Caco-2 (cell line): Measurements from ENCODE around the gene GRM1. TPM values are rescaled to one million over a fixed set of nuclear protein-coding genes. Genes with fewer than 3 reads are reported as not detected.
A peak's percentile ranks its signal among the peaks of the same experiment; 100 is the strongest.

Experiments
- BruUV-seq: library from RNA; stranded (reverse); fragments of 400-500 nt; replicated peaks from 2 replicates; lab custom pipeline; 2021; lab: Mats Ljungman, UMichigan
- CTCF ChIA-PET: fragments of 300-600 bp; sonication (Branson Sonifier 250); formaldehyde crosslinking; loops from one replicate; lab custom pipeline; 2022; ENCODE audit warnings: antibody characterized with exemption; lab: Charles Lee
- POLR2A ChIA-PET: fragments of 300-600 bp; sonication (Branson Sonifier 250); formaldehyde crosslinking; loops from one replicate; lab custom pipeline; 2022; ENCODE audit warnings: antibody characterized with exemption; lab: Charles Lee
- DNase-seq, 2 experiments: peaks; one replicate each; pipeline versions ENCODE4 v3.0.0 to v3.0.0-alpha.2; 2020 to 2022
- H3K27me3 ChIP-seq: replicated peaks from 2 replicates; pipeline ENCODE4 v1.6.0; 2011; ENCODE audit warnings: low read length; ENCODE audit not compliant: control insufficient read depth, insufficient read depth
- H3K36me3 ChIP-seq: 2 replicates; pipeline ENCODE4 v1.5.1; 2011; ENCODE audit warnings: low read length; ENCODE audit not compliant: control insufficient read depth, insufficient read depth
- H3K4me1 ChIP-seq: fragments of 250-450 bp; sonication (Bioruptor Pico); 2 replicates; pipeline ENCODE4 v1.5.1; 2020; ENCODE audit warnings: mild to moderate bottlenecking
- H3K4me3 ChIP-seq: 2 replicates; pipeline ENCODE4 v1.5.1; 2011; ENCODE audit warnings: low read depth, mild to moderate bottlenecking, control low read depth, low read length
- H3K9me3 ChIP-seq: fragments of 250-450 bp; sonication (Bioruptor Pico); 2 replicates; pipeline ENCODE4 v1.5.1; 2020; ENCODE audit warnings: mild to moderate bottlenecking, moderate library complexity
- H3K27ac Mint-ChIP-seq: one replicate; pipeline ENCODE4 v1.8.0; 2022; ENCODE audit warnings: mixed read lengths; ENCODE audit not compliant: unreplicated experiment
- H3K27me3 Mint-ChIP-seq: one replicate; pipeline ENCODE4 v1.8.0; 2022; ENCODE audit warnings: mixed read lengths; ENCODE audit not compliant: insufficient read depth, unreplicated experiment
- H3K36me3 Mint-ChIP-seq: one replicate; pipeline ENCODE4 v1.8.0; 2022; ENCODE audit warnings: mild to moderate bottlenecking, mixed read lengths; ENCODE audit not compliant: insufficient read depth, unreplicated experiment
- H3K4me1 Mint-ChIP-seq: one replicate; pipeline ENCODE4 v1.8.0; 2022; ENCODE audit warnings: low read depth, mixed read lengths; ENCODE audit not compliant: unreplicated experiment
- H3K4me3 Mint-ChIP-seq: one replicate; pipeline ENCODE4 v1.8.0; 2022; ENCODE audit warnings: mild to moderate bottlenecking, moderate library complexity, mixed read lengths; ENCODE audit not compliant: unreplicated experiment
- H3K9me3 Mint-ChIP-seq: one replicate; pipeline ENCODE4 v1.8.0; 2022; ENCODE audit warnings: mixed read lengths; ENCODE audit not compliant: unreplicated experiment
- CTCF ChIP-seq, 2 experiments: fragments of 200-600 bp in 1 of 2; IDR thresholded peaks; 1 replicate in 1 of 2; 2 replicates in 1 of 2; pipeline versions ENCODE4 v1.5.1 to v1.8.0; 2011 to 2022; ENCODE audit warnings: antibody characterized with exemption in 1 of 2, control low read depth in 1 of 2, inconsistent platforms in 1 of 2, low read depth in 1 of 2, low read length in 1 of 2, mild to moderate bottlenecking in 1 of 2, moderate library complexity in 1 of 2; ENCODE audit not compliant: insufficient read depth in 1 of 2, severe bottlenecking in 1 of 2, unreplicated experiment in 1 of 2
- intact Hi-C: fragments of 100-400 bp; cut with micrococcal nuclease; formaldehyde crosslinking; loops from one replicate; pipeline ENCODE4 v1.10.0; 2022; ENCODE audit not compliant: unreplicated experiment
- total RNA-seq: library from RNA; stranded (reverse); gene quantifications from 2 replicates; pipeline ENCODE4 v1.2.3, GENCODE V29; 2022

Gene GRM1
- total RNA-seq, 1 experiment from 2014 or later = not detected

DNA sequence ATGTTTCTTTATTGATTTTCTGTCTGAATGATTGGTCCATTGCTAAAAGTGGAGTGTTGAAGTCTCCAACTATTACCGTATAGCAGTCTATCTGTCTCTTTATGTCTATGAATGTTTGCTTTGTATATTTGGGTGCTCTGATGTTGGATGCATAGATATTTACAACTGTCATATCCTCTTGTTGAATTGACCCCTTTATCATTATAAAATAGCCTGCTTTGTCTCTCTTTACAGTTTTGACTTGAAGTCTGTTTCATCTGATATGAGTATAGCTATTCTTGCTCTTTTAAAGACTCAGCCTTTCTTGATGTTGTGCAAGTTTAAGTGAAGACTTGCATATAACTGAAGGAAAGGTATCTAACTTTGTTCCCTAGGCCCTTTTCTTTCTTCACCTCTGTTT, 341.0 kb downstream of the GRM1 start:
- H3K9me3 ChIP-seq = no peaks in the 10 kb centered on the region
- no TSS peak for BruUV-seq
- Mint-ChIP-seq H3K27ac (no peak overlapping the region), H3K36me3 (no peaks in the 10 kb centered on the region), H3K4me1 (no peaks in the 10 kb centered on the region), H3K27me3 (peaks cover 3% of the 10 kb centered on the region), H3K4me3 (no peak overlapping the region), H3K9me3 (peaks cover 11% of the 10 kb centered on the region)
- DNase-seq = no peak
- ChIA-PET POLR2A (no interaction called here), CTCF (no interaction called here)
- H3K36me3 ChIP-seq = no peaks in the 10 kb centered on the region
- TF ChIP-seq CTCF (IDR thresholded peaks at IDR 0.05; ENCODE audit: insufficient read depth in 1 of 2, low read depth in 1 of 2, low read length in 1 of 2, severe bottlenecking in 1 of 2, unreplicated experiment in 1 of 2) = no peak
- intact Hi-C loops = no loop called here
- H3K4me3 ChIP-seq = no peak overlapping the region
- no peaks in the 10 kb centered on the region for H3K27me3 ChIP-seq
- no peaks in the 10 kb centered on the region for H3K4me1 ChIP-seq

- DNase-seq = no peak
- BruUV-seq = no TSS peak
- H3K4me3 ChIP-seq = no peak overlapping the region
- POLR2A ChIA-PET = no interaction called here
- Mint-ChIP-seq H3K36me3 (no peaks in the 10 kb centered on the region), H3K4me3 (no peak overlapping the region), H3K4me1 (no peaks in the 10 kb centered on the region), H3K27ac (no peak overlapping the region), H3K9me3 (peaks cover 10% of the 10 kb centered on the region), H3K27me3 (peaks cover 3% of the 10 kb centered on the region)
- TF ChIP-seq CTCF (IDR thresholded peaks at IDR 0.05; ENCODE audit: insufficient read depth in 1 of 2, low read depth in 1 of 2, low read length in 1 of 2, severe bottlenecking in 1 of 2, unreplicated experiment in 1 of 2) = peak; percentile 21 to 22
- no peaks in the 10 kb centered on the region for H3K9me3 ChIP-seq
- CTCF ChIA-PET = no interaction called here
- H3K27me3 ChIP-seq = no peaks in the 10 kb centered on the region
- no peaks in the 10 kb centered on the region for H3K36me3 ChIP-seq
- H3K4me1 ChIP-seq = no peaks in the 10 kb centered on the region
- intact Hi-C loops = loop anchor here (1.0 kb wide), 1 partner anchor 340 kb away; no protein-coding TSS in a partner anchor
These were observed 352.6 kb downstream of the GRM1 start for GRCh38 chr6:146381486-146381885.

DNA sequence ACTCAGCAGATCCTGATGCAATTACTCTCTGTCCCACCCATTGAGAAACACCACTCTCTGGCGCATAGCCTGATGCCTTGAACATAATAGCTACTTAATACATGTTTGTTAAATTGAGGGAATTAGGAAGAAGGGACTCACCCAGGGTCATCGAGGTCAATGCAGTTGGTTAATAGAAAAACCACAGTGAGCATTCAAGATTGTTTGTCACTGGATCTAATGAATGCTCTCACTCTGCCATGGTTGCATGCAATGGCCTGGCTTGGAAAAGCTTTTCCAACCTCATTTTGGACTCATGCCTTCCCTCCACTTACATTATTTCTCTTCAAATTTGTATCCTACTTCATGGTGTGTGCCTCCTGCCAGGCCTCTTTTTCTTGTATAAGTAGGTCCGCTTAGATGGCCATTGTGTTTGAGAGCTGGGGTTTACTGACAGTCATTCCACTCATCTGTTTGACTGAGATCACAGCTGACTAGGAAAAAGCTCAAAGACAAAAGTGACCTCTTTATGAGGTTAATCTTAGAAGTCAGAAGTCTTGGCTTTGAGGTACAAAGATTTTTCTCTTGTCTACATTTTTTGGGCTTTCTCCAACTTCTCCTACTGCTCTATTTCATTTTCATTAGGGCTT, 360.0 kb downstream of the GRM1 start:
- H3K4me3 ChIP-seq = no peak overlapping the region
- intact Hi-C loops = no loop called here
- H3K27me3 ChIP-seq = no peaks in the 10 kb centered on the region
- H3K9me3 ChIP-seq = no peaks in the 10 kb centered on the region
- Mint-ChIP-seq H3K27ac (no peak overlapping the region), H3K27me3 (peaks cover 4% of the 10 kb centered on the region), H3K36me3 (no peaks in the 10 kb centered on the region), H3K4me3 (no peak overlapping the region), H3K9me3 (no peaks in the 10 kb centered on the region), H3K4me1 (no peaks in the 10 kb centered on the region)
- POLR2A ChIA-PET = no interaction called here
- BruUV-seq = no TSS peak
- DNase-seq = no peak
- H3K36me3 ChIP-seq = no peaks in the 10 kb centered on the region
- CTCF ChIA-PET = no interaction called here
- H3K4me1 ChIP-seq = no peaks in the 10 kb centered on the region
- no peak for TF ChIP-seq CTCF (IDR thresholded peaks at IDR 0.05; ENCODE audit: insufficient read depth in 1 of 2, low read depth in 1 of 2, low read length in 1 of 2, severe bottlenecking in 1 of 2, unreplicated experiment in 1 of 2)
